CD14-positive monocyte (primary cell): ENCODE data around the gene DDX43. TPM values are rescaled to one million over a fixed set of nuclear protein-coding genes. Genes with fewer than 3 reads are reported as not detected.

Source experiments
- DNase-seq, 3 donors: peaks; one replicate each; pipeline ENCODE4 v3.0.0-alpha.2; 2011 to 2022
- H2AFZ ChIP-seq: 2 replicates; pipeline ENCODE4 v1.6.0; 2012; ENCODE audit warnings: mild to moderate bottlenecking, low read depth, low read length, inconsistent platforms; ENCODE audit not compliant: insufficient read depth, poor library complexity, severe bottlenecking
- H3K27ac ChIP-seq, 2 donors: 1 replicate in 1 of 2; 2 replicates in 1 of 2; pipeline ENCODE4 v1.5.1; 2012 to 2013; ENCODE audit warnings: low read length in 2 of 2, control low read depth in 1 of 2, inconsistent platforms in 1 of 2, low read depth in 1 of 2, mild to moderate bottlenecking in 1 of 2
- H3K27me3 ChIP-seq, 2 donors: one replicate each; pipeline versions ENCODE4 v1.6.0 to v1.6.1; 2011 to 2013; ENCODE audit warnings: low read length in 2 of 2; ENCODE audit not compliant: control insufficient read depth in 2 of 2, insufficient read depth in 2 of 2
- H3K36me3 ChIP-seq, 2 donors: replicated peaks in 1 of 2; 1 replicate in 1 of 2; 2 replicates in 1 of 2; pipeline versions ENCODE4 v1.5.1 to v1.6.1; 2012 to 2013; ENCODE audit warnings: low read length in 2 of 2, control low read depth in 1 of 2, inconsistent platforms in 1 of 2, mild to moderate bottlenecking in 1 of 2; ENCODE audit not compliant: insufficient read depth in 2 of 2, control insufficient read depth in 1 of 2
- H3K4me1 ChIP-seq, 2 donors: 1 replicate in 1 of 2; 2 replicates in 1 of 2; pipeline versions ENCODE4 v1.5.1 to v1.6.1; 2012 to 2013; ENCODE audit warnings: low read length in 2 of 2, control low read depth in 1 of 2, inconsistent platforms in 1 of 2, mild to moderate bottlenecking in 1 of 2, moderate library complexity in 1 of 2; ENCODE audit not compliant: insufficient read depth in 2 of 2, control insufficient read depth in 1 of 2
- H3K4me2 ChIP-seq: replicated peaks from 2 replicates; pipeline ENCODE3; 2012; ENCODE audit warnings: low read length, moderate library complexity, mild to moderate bottlenecking; ENCODE audit not compliant: poor library complexity, severe bottlenecking; ENCODE audit errors: extremely low read depth
- H3K4me3 ChIP-seq, 3 experiments: fragments of 200-600 bp in 1 of 3; sonication (generic) in 1 of 3; replicated peaks in 1 of 3; 1 replicate in 2 of 3; 2 replicates in 1 of 3; pipeline ENCODE4 v1.5.1; 2011 to 2013; ENCODE audit warnings: low read length in 3 of 3, mild to moderate bottlenecking in 3 of 3, control low read depth in 2 of 3, low read depth in 2 of 3, inconsistent platforms in 1 of 3, moderate library complexity in 1 of 3
- H3K79me2 ChIP-seq: 2 replicates; pipeline ENCODE4 v1.6.0; 2012; ENCODE audit warnings: mild to moderate bottlenecking, control low read depth, inconsistent platforms, low read length, moderate library complexity; ENCODE audit not compliant: insufficient read depth
- H3K9ac ChIP-seq: 2 replicates; pipeline ENCODE4 v1.6.0; 2017; ENCODE audit warnings: low read length, mild to moderate bottlenecking; ENCODE audit not compliant: insufficient read depth, poor library complexity, severe bottlenecking
- H3K9me3 ChIP-seq, 2 donors: replicated peaks in 1 of 2; 1 replicate in 1 of 2; 2 replicates in 1 of 2; pipeline versions ENCODE4 v1.5.1 to v1.6.1; 2012 to 2013; ENCODE audit warnings: low read length in 2 of 2, control low read depth in 1 of 2; ENCODE audit not compliant: control insufficient read depth in 1 of 2, insufficient read depth in 1 of 2
- H4K20me1 ChIP-seq: 2 replicates; pipeline ENCODE4 v1.6.0; 2012; ENCODE audit warnings: mild to moderate bottlenecking, low read length, control low read depth, moderate library complexity; ENCODE audit not compliant: insufficient read depth
- H3K27ac Mint-ChIP-seq, 7 donors: one replicate each; pipeline ENCODE4 v1.8.0; 2020; ENCODE audit warnings: mild to moderate bottlenecking in 7 of 7, mixed read lengths in 7 of 7, moderate library complexity in 6 of 7, inconsistent platforms in 2 of 7
- H3K27me3 Mint-ChIP-seq, 3 donors: one replicate each; pipeline ENCODE4 v1.8.0; 2021 to 2022; ENCODE audit warnings: low read depth in 3 of 3, mild to moderate bottlenecking in 3 of 3, mixed read lengths in 3 of 3, moderate library complexity in 3 of 3, inconsistent platforms in 1 of 3
- H3K36me3 Mint-ChIP-seq, 2 donors: one replicate each; pipeline ENCODE4 v1.8.0; 2020; ENCODE audit warnings: mixed read lengths in 2 of 2, inconsistent platforms in 1 of 2, mild to moderate bottlenecking in 1 of 2
- H3K4me1 Mint-ChIP-seq: one replicate; pipeline ENCODE4 v1.8.0; 2020; ENCODE audit warnings: mild to moderate bottlenecking, mixed read lengths
- H3K4me3 Mint-ChIP-seq, 2 donors: one replicate each; pipeline ENCODE4 v1.8.0; 2020; ENCODE audit warnings: mild to moderate bottlenecking in 2 of 2, mixed read lengths in 2 of 2, moderate library complexity in 1 of 2
- H3K9me3 Mint-ChIP-seq, 7 donors: one replicate each; pipeline ENCODE4 v1.8.0; 2020 to 2022; ENCODE audit warnings: mixed read lengths in 7 of 7, mild to moderate bottlenecking in 6 of 7, moderate library complexity in 6 of 7, inconsistent platforms in 2 of 7
- CTCF ChIP-seq: fragments of 200-600 bp; IDR thresholded peaks from one replicate; pipeline ENCODE4 v1.8.0; 2022; ENCODE audit warnings: antibody characterized with exemption, mild to moderate bottlenecking
- WGBS: methylation state at CpG from one replicate; pipeline ENCODE4 v1.1.5; 2013; ENCODE audit warnings: missing lambda C conversion rate; ENCODE audit not compliant: insufficient coverage; 5-methylcytosine and 5-hydroxymethylcytosine counted together
- intact Hi-C, 2 donors: fragments of 100-400 bp; cut with micrococcal nuclease; formaldehyde crosslinking; loops; one replicate each; pipeline versions ENCODE4 v1.15.0 to v1.15.1; 2023
- polyA plus RNA-seq, 3 donors: library from polyadenylated mRNA; depleted of rRNA in 1 of 3; unstranded in 2 of 3; stranded (reverse) in 1 of 3; fragments of 300-500 nt in 2 of 3; fragments of >200 nt in 1 of 3; fragmentation: Illumina TruSeq in 2 of 3; gene quantifications; 1 replicate in 2 of 3; 2 replicates in 1 of 3; pipeline ENCODE4 v1.2.3, GENCODE V29; 2012 to 2021

The DDX43 gene
- polyA plus RNA-seq, 3 donors = 0.23 to 1.0 TPM; not detected in 1

GRCh38 chr6:73369563-73369962, 25.1 kb upstream of the DDX43 start, which contains the start of gene OOEP:
Gene OOEP (minus strand): TSS chr6:73369897. CDS start chr6:73369792, 105 bp downstream.
- no peak for TF ChIP-seq CTCF
- Histone ChIP-seq H2AFZ (no peak within 1 kb of the TSS), H3K4me1 (no peaks in the 10 kb centered on the region), H3K27me3 (no peaks in the 10 kb centered on the region), H3K36me3 (no peaks in the 10 kb centered on the region), H3K4me3 (no peak within 1 kb of the TSS), H3K9me3 (peaks cover 9 to 29% of the 10 kb centered on the region in 2 donors), H3K79me2 (no peaks in the 10 kb centered on the region), H4K20me1 (no peaks in the 10 kb centered on the region), H3K4me2 (no peak within 1 kb of the TSS), H3K9ac (no peak within 1 kb of the TSS), H3K27ac (no peak within 1 kb of the TSS)
- Mint-ChIP-seq H3K27me3 (peaks cover 3 to 7% (median 3%) of the 10 kb centered on the region in 3 donors), H3K4me1 (no peaks in the 10 kb centered on the region), H3K9me3 (peaks cover 4 to 28% (median 24%) of the 10 kb centered on the region in 7 donors), H3K4me3 (no peak within 1 kb of the TSS), H3K27ac (no peak within 1 kb of the TSS), H3K36me3 (no peaks in the 10 kb centered on the region)
- intact Hi-C loops = no loop called here
- no peak for DNase-seq
- 97% methylated on average over 34 of the region's 36 CpGs for WGBS

- Mint-ChIP-seq H3K4me3 (no peak overlapping the region), H3K27me3 (peaks cover 1 to 5% (median 1%) of the 10 kb centered on the region in 3 donors)
- WGBS = 100% methylated on average over 2 of the region's 4 CpGs
Measured at GRCh38 chr6:73371984-73372383, 22.6 kb upstream of the DDX43 start.

More at GRCh38 chr6:73371984-73372383, 22.6 kb upstream of the DDX43 start:
- Histone ChIP-seq H3K4me3 (no peak overlapping the region), H3K9me3 (peaks cover 9 to 29% of the 10 kb centered on the region in 2 donors), H3K27me3 (no peaks in the 10 kb centered on the region), H3K4me1 (no peaks in the 10 kb centered on the region), H2AFZ (no peak overlapping the region), H3K4me2 (no peak overlapping the region), H4K20me1 (no peaks in the 10 kb centered on the region), H3K27ac (no peak overlapping the region), H3K36me3 (no peaks in the 10 kb centered on the region), H3K79me2 (no peaks in the 10 kb centered on the region), H3K9ac (no peak overlapping the region)
- H3K9me3 Mint-ChIP-seq = peaks cover 4 to 26% (median 24%) of the 10 kb centered on the region in 7 donors
- H3K27ac Mint-ChIP-seq = no peak overlapping the region
- H3K4me1 Mint-ChIP-seq = no peaks in the 10 kb centered on the region
- no peak for TF ChIP-seq CTCF
- intact Hi-C loops = no loop called here
- no peak for DNase-seq
- no peaks in the 10 kb centered on the region for H3K36me3 Mint-ChIP-seq
